HFFc6 (cell line): Measurements from ENCODE around the gene CTSG. TPM values are rescaled to one million over a fixed set of nuclear protein-coding genes. Genes with fewer than 3 reads are reported as not detected.
"Not testable (repeated sequence)": the region's sequence is repeated elsewhere in the genome, so short reads cannot be mapped to it uniquely, and the experiment has no call there.

ENCODE experiments used
- DNase-seq: peaks from one replicate; pipeline ENCODE4 v3.0.0-alpha.2; 2018
- H3K27ac Mint-ChIP-seq: 2 replicates; pipeline ENCODE4 v1.8.0; 2020; ENCODE audit warnings: mild to moderate bottlenecking, mixed read lengths
- H3K27me3 Mint-ChIP-seq: 2 replicates; pipeline ENCODE4 v1.8.0; 2021; ENCODE audit warnings: mild to moderate bottlenecking, moderate library complexity, mixed read lengths; ENCODE audit not compliant: insufficient read depth
- H3K36me3 Mint-ChIP-seq: 2 replicates; pipeline ENCODE4 v1.8.0; 2021; ENCODE audit warnings: low read depth, mixed read lengths
- H3K4me1 Mint-ChIP-seq: 2 replicates; pipeline ENCODE4 v1.8.0; 2020; ENCODE audit warnings: low read depth, mixed read lengths
- H3K4me3 Mint-ChIP-seq: 2 replicates; pipeline ENCODE4 v1.8.0; 2020; ENCODE audit warnings: mild to moderate bottlenecking, moderate library complexity, mixed read lengths
- H3K9me3 Mint-ChIP-seq: 2 replicates; pipeline ENCODE4 v1.8.0; 2020; ENCODE audit warnings: mild to moderate bottlenecking, mixed read lengths
- CTCF ChIP-seq: fragments of 200-600 bp; sonication (generic); IDR thresholded peaks from 2 replicates; pipeline ENCODE4 v1.5.0; 2021; ENCODE audit warnings: antibody characterized with exemption, mild to moderate bottlenecking
- total RNA-seq, 6 experiments: library from RNA; stranded (reverse); fragmentation: NEBNext Ultra II Directional; extraction: Animal tissue kit (Norgen Biotek cat#: 25700); gene quantifications; 2 replicates in 1 of 6; 3 replicates in 5 of 6; pipeline ENCODE4 v1.2.3, GENCODE V29; 2021

CTSG gene
- total RNA-seq, 6 experiments from 2014 or later: not detected

GRCh38 chr14:24535737-24536136, 40.3 kb downstream of the CTSG start:
- Mint-ChIP-seq H3K36me3 (no peaks in the 10 kb centered on the region), H3K4me1 (no peaks in the 10 kb centered on the region), H3K9me3 (peaks cover 24% of the 10 kb centered on the region), H3K4me3 (no peak overlapping the region), H3K27ac (no peak overlapping the region), H3K27me3 (peaks cover 2% of the 10 kb centered on the region; the same call in 1 of the 2 replicates)
- no peak for DNase-seq
- TF ChIP-seq CTCF: no peak

- Mint-ChIP-seq H3K4me1 (no peaks in the 10 kb centered on the region), H3K36me3 (no peaks in the 10 kb centered on the region), H3K27me3 (peaks cover 2% of the 10 kb centered on the region; the same call in 1 of the 2 replicates), H3K27ac (no peak overlapping the region), H3K9me3 (peaks cover 20% of the 10 kb centered on the region), H3K4me3 (no peak overlapping the region)
- no peak for DNase-seq
- no peak for TF ChIP-seq CTCF
Measured at GRCh38 chr14:24534286-24534685, 41.8 kb downstream of the CTSG start.

- not testable (repeated sequence) for H3K4me3 Mint-ChIP-seq
Measured at GRCh38 chr14:24525877-24526620, 50.0 kb downstream of the CTSG start.

More at GRCh38 chr14:24525877-24526620, 50.0 kb downstream of the CTSG start:
- H3K27me3 Mint-ChIP-seq, H3K36me3 Mint-ChIP-seq, H3K27ac Mint-ChIP-seq, DNase-seq, H3K4me1 Mint-ChIP-seq, H3K9me3 Mint-ChIP-seq: not testable (repeated sequence)

Other genes with a start within 250 kb of the CTSG start
- under 1 TPM in 3 of 6 experiments, not detected in 3; 0.25 to 0.41 (median 0.34) TPM for gene ADCY4, start 241.2 kb downstream of the CTSG start, total RNA-seq
- gene RIPK3, start 236.3 kb downstream of the CTSG start, total RNA-seq: not detected
- gene NFATC4, start 208.1 kb downstream of the CTSG start, total RNA-seq: 10 to 100 TPM; 73.4 to 81.9 (median 77.2) TPM
- 1 to 10 TPM; 3.9 to 6.3 (median 4.1) TPM for gene NYNRIN, start 177.2 kb downstream of the CTSG start, total RNA-seq
- 1 to 10 TPM; 3.3 to 5.0 (median 3.9) TPM for gene CBLN3, start 146.6 kb downstream of the CTSG start, total RNA-seq
- 10 to 100 TPM; 25.4 to 29.2 (median 28.0) TPM for gene KHNYN, start 146.3 kb downstream of the CTSG start, total RNA-seq
- gene SDR39U1, start 133.5 kb downstream of the CTSG start, total RNA-seq: 10 to 100 TPM; 29.6 to 35.7 (median 31.6) TPM
- gene CMA1, start 68.0 kb downstream of the CTSG start, total RNA-seq: not detected
- gene GZMH, start 33.4 kb upstream of the CTSG start, total RNA-seq: not detected
- not detected for gene GZMB, start 57.9 kb upstream of the CTSG start, total RNA-seq